Lower lobe of right lung (tissue), 2 donors: ENCODE measurements around the gene LILRB1. TPM values are rescaled to one million over a fixed set of nuclear protein-coding genes. Genes with fewer than 3 reads are reported as not detected.
"Not testable (repeated sequence)": the region's sequence is repeated elsewhere in the genome, so short reads cannot be mapped to it uniquely, and the experiment has no call there.

Experiments
- ATAC-seq, 2 donors: fragments of 200-7000 bp; cut with Tn5 transposase; one replicate each; pipeline ENCODE4 v1.9.1; 2020 to 2022; ENCODE audit warnings: mild to moderate bottlenecking in 2 of 2, moderate library complexity in 2 of 2
- DNase-seq: peaks from one replicate; pipeline ENCODE4 v3.0.0-alpha.2; 2020
- H3K27ac ChIP-seq: fragments of 200-600 bp; one replicate; pipeline ENCODE4 v1.8.0; 2022
- H3K27me3 ChIP-seq: fragments of 200-600 bp; one replicate; pipeline ENCODE4 v1.8.0; 2022; ENCODE audit warnings: low read depth
- H3K36me3 ChIP-seq: fragments of 200-600 bp; one replicate; pipeline ENCODE4 v1.8.0; 2022; ENCODE audit warnings: mild to moderate bottlenecking
- H3K4me1 ChIP-seq: fragments of 200-600 bp; one replicate; pipeline ENCODE4 v1.8.0; 2022
- H3K4me3 ChIP-seq: fragments of 200-600 bp; one replicate; pipeline ENCODE4 v1.8.0; 2022; ENCODE audit warnings: mild to moderate bottlenecking
- H3K9me3 ChIP-seq: fragments of 200-600 bp; one replicate; pipeline ENCODE4 v1.8.0; 2022
- intact Hi-C: fragments of 100-400 bp; cut with DNase I; formaldehyde crosslinking; loops from one replicate; pipeline ENCODE4 v1.11.0; 2022
- total RNA-seq: library from RNA; stranded (reverse); fragmentation: NEBNext Ultra II Directional; extraction: Animal tissue kit (Norgen Biotek cat#: 25700); gene quantifications from one replicate; pipeline ENCODE4 v1.2.1, GENCODE V29; 2021
- TF ChIP-seq, protein P1 (sequence below): fragments of 200-600 bp; IDR thresholded peaks from one replicate; pipeline ENCODE4 v1.8.0; 2022; ENCODE audit warnings: antibody characterized with exemption, mild to moderate bottlenecking
- donor health status: DM: no; HTN: yes; CAD: no; lungs with severe emphysema.

LILRB1 gene
- total RNA-seq, 1 donor from 2014 or later = 43.3 TPM

GRCh38 chr19:54630782-54631181 lies 498 bp downstream of the LILRB1 start:
- H3K4me1 ChIP-seq = no peaks in the 10 kb centered on the region
- intact Hi-C loops = no loop called here
- ATAC-seq = peak; percentile 35 to 48
- no peaks in the 10 kb centered on the region for H3K36me3 ChIP-seq
- no peaks in the 10 kb centered on the region for H3K9me3 ChIP-seq
- TF ChIP-seq, protein P1, sequence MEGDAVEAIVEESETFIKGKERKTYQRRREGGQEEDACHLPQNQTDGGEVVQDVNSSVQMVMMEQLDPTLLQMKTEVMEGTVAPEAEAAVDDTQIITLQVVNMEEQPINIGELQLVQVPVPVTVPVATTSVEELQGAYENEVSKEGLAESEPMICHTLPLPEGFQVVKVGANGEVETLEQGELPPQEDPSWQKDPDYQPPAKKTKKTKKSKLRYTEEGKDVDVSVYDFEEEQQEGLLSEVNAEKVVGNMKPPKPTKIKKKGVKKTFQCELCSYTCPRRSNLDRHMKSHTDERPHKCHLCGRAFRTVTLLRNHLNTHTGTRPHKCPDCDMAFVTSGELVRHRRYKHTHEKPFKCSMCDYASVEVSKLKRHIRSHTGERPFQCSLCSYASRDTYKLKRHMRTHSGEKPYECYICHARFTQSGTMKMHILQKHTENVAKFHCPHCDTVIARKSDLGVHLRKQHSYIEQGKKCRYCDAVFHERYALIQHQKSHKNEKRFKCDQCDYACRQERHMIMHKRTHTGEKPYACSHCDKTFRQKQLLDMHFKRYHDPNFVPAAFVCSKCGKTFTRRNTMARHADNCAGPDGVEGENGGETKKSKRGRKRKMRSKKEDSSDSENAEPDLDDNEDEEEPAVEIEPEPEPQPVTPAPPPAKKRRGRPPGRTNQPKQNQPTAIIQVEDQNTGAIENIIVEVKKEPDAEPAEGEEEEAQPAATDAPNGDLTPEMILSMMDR = no peak
- peaks cover 23% of the 10 kb centered on the region for H3K27me3 ChIP-seq
- H3K4me3 ChIP-seq = peak overlapping the region; percentile 27
- H3K27ac ChIP-seq = no peak overlapping the region
- DNase-seq = no peak

DNA sequence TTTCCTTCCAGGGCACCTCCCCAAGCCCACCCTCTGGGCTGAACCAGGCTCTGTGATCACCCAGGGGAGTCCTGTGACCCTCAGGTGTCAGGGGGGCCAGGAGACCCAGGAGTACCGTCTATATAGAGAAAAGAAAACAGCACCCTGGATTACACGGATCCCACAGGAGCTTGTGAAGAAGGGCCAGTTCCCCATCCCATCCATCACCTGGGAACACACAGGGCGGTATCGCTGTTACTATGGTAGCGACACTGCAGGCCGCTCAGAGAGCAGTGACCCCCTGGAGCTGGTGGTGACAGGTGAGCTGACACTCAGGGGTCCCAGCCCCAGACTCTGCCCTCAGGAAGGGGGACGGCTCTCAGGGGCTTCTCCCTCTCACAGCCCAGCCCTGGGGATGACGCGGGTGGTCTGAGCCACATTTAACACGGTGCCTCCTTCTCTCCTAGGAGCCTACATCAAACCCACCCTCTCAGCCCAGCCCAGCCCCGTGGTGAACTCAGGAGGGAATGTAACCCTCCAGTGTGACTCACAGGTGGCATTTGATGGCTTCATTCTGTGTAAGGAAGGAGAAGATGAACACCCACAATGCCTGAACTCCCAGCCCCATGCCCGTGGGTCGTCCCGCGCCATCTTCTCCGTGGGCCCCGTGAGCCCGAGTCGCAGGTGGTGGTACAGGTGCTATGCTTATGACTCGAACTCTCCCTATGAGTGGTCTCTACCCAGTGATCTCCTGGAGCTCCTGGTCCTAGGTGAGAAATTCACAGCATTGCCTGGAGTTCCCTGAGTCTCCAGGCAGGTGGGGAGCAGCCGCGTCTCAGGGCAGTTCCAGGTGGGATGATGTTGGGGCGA lies 1.4 kb downstream of the LILRB1 start:
- ATAC-seq, intact Hi-C loops, H3K27ac ChIP-seq, H3K4me3 ChIP-seq, DNase-seq, H3K9me3 ChIP-seq, H3K36me3 ChIP-seq, H3K4me1 ChIP-seq: not testable (repeated sequence)
- peaks cover 23% of the 10 kb centered on the region for H3K27me3 ChIP-seq

- intact Hi-C loops, DNase-seq: not testable (repeated sequence)
- H3K27me3 ChIP-seq = peaks cover 23% of the 10 kb centered on the region
Measured at GRCh38 chr19:54632517-54632916, 2.2 kb downstream of the LILRB1 start.

GRCh38 chr19:54633401-54633800 lies 3.1 kb downstream of the LILRB1 start:
- no peaks in the 10 kb centered on the region for H3K4me1 ChIP-seq
- DNase-seq (no peak), ATAC-seq (no peak)
- intact Hi-C loops = no loop called here
- no peak overlapping the region for H3K27ac ChIP-seq
- H3K4me3 ChIP-seq = no peak overlapping the region
- no peaks in the 10 kb centered on the region for H3K9me3 ChIP-seq
- no peaks in the 10 kb centered on the region for H3K36me3 ChIP-seq
- peaks cover 23% of the 10 kb centered on the region for H3K27me3 ChIP-seq
- TF ChIP-seq, protein P1 = no peak

More at GRCh38 chr19:54632517-54632916, 2.2 kb downstream of the LILRB1 start:
- not testable (repeated sequence) for H3K36me3 ChIP-seq, ATAC-seq, H3K4me3 ChIP-seq, H3K4me1 ChIP-seq, H3K9me3 ChIP-seq, H3K27ac ChIP-seq

- H3K4me3 ChIP-seq, H3K27ac ChIP-seq, DNase-seq, H3K4me1 ChIP-seq, intact Hi-C loops, H3K36me3 ChIP-seq, H3K9me3 ChIP-seq, ATAC-seq: not testable (repeated sequence)
- H3K27me3 ChIP-seq = peaks cover 20% of the 10 kb centered on the region
Measured at GRCh38 chr19:54636081-54636480, 5.8 kb downstream of the LILRB1 start.

GRCh38 chr19:54638683-54639082 lies 8.4 kb downstream of the LILRB1 start:
- intact Hi-C loops = no loop called here
- H3K9me3 ChIP-seq = no peaks in the 10 kb centered on the region
- ATAC-seq = no peak
- H3K27ac ChIP-seq = no peak overlapping the region
- no peaks in the 10 kb centered on the region for H3K36me3 ChIP-seq
- H3K4me1 ChIP-seq = no peaks in the 10 kb centered on the region
- no peak for DNase-seq
- TF ChIP-seq, protein P1 = no peak
- peaks cover 19% of the 10 kb centered on the region for H3K27me3 ChIP-seq
- H3K4me3 ChIP-seq = no peak overlapping the region

DNA sequence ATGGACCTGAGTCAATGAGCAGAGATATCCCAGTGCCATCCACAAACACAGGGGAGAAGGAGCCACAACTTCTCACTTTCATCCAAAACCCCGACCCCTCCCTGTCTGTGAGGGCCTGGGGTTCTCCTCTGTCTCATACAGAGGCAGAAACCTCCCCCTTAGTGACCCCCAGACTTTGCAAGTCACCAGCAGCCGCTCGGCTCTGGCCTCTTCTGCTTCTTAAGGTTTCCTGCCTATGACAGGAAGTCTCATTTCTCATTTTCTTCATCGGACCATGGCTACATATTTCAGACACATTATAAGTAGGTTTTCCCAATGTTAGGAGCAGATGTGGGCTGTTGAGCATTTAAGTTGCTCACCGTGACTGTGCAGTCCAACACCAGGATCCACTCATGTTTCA lies 12.7 kb downstream of the LILRB1 start:
- Histone ChIP-seq H3K27me3 (peaks cover 18% of the 10 kb centered on the region), H3K27ac (peak overlapping the region; percentile 31)
- intact Hi-C loops, H3K4me3 ChIP-seq, H3K36me3 ChIP-seq, H3K9me3 ChIP-seq, DNase-seq, H3K4me1 ChIP-seq: not testable (repeated sequence)
- peak; percentile 49 to 66 for ATAC-seq

DNA sequence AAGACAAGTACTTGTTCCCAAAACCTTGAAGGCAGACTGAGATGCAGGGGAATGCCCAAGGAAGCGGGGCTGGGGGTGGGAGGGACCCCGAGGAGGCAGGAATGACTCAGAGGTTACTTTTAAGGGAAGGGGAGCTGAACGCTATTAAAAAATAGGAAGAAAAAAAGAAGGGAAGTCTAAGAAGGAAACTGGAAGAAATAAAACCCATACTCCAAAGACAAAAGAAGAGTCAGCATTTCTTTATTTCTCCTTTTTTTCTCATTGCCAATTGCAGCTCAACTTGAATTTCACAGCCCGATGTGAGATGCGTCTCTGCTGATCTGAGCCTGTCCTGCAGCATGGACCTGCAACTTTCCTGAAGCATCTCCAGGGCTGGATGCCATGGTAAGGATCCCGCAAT lies 13.3 kb downstream of the LILRB1 start:
- not testable (repeated sequence) for DNase-seq, H3K27ac ChIP-seq
- peak; percentile 37 to 62 for ATAC-seq

More for the DNA sequence above, 13.3 kb downstream of the LILRB1 start:
- H3K9me3 ChIP-seq, H3K36me3 ChIP-seq, H3K4me3 ChIP-seq, H3K4me1 ChIP-seq, intact Hi-C loops: not testable (repeated sequence)
- H3K27me3 ChIP-seq = peaks cover 18% of the 10 kb centered on the region
